NCI-H524 (cell line): Measurements from ENCODE around the gene ZCCHC24.
"Not testable (repeated sequence)": the region's sequence is repeated elsewhere in the genome, so short reads cannot be mapped to it uniquely, and the experiment has no call there.

Experiments used
- DNase-seq, 2 experiments: peaks; one replicate each; lab custom pipeline; 2025; lab: John Stamatoyannopoulos, UW

ZCCHC24 gene

GRCh38 chr10:79346388-79347225 is 98.8 kb downstream of the ZCCHC24 start:
- peak in 1 of 2 experiments; percentile 10 for DNase-seq

DNA sequence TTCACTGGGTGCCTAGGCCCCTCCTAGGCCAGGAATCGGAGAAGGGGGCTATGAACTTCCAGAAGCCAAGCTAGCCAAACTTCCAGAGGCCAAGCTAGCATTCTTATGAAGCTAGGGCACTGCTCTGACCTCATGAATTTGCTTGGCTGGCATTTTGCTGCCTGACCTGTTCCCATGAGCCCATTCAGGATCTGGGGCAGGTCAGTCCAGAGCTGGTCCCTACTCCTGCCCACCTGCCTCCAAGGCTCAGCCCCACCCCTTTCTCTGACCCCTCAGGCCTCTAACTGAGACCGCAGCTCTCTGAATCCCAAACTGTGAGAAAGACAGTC is 99.4 kb downstream of the ZCCHC24 start:
- DNase-seq = no peak

DNA sequence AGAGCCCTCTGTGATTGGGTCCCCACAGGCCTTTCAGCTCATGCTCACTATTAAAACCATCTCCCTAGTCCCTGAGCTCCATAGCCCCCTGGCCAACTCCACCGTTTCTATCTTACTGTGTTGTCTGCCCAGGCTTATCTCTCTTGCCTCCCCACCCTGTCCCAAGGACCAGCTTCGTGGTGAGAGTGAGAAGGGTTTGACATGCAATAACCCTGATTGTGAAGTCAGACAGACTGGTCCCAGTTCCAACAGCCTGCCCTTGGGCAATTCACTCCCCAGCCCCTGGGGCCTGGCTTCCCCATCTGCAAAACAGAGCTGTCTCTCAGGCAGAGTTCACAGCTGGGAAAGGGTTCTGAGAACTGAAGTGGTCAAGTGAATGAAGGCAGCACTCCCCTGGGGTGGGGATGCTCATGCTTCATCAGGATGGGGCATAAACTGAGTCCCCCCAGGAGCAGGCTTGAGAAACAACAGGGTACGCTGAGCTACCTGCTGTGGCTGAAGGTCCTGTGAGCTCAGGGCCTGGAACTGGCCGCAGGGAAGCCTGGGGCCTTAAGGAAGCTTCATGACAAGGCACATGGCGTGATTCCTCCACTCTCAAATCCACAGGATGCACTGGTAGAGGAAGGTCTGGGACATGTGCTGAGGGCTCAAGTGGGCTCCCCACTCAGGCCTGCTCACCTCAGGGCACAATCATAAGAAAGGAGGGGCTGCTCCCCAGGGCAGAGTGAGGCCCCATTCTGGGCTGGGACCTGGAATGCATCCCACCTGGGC is 100.0 kb downstream of the ZCCHC24 start:
- no peak for DNase-seq

DNA sequence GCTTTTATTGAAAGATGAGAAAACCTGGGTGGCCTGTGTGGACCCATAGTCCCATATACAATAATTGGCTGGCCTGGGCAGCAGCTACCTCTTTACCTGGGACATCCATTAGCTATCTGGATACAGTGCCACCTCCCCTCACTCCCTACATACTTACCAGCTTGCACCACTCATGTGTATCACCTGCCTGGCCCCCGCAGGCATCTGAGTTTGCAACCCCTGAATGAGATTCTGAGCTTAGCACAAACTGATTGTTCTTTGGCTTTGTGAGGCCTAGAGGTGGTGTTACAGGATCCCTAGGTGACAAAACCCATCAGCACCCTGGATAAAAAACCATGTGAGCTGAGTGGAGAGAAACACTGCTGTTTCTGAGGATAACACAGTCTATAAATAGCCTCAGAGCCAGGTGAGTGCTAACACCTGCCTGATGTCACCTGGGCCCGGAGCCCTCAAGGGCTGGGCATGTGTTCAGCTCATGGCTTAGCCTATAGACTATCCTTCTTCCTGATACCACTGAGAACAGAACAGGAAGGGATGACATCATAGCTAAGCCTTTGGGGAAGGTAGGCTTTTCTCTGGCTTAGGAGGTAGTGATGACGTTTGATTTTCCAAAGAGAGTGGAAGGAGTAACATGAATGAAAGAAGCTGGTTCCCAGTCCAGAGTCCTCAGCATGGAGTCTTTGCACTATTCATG is 100.8 kb downstream of the ZCCHC24 start:
- no peak for DNase-seq

DNA sequence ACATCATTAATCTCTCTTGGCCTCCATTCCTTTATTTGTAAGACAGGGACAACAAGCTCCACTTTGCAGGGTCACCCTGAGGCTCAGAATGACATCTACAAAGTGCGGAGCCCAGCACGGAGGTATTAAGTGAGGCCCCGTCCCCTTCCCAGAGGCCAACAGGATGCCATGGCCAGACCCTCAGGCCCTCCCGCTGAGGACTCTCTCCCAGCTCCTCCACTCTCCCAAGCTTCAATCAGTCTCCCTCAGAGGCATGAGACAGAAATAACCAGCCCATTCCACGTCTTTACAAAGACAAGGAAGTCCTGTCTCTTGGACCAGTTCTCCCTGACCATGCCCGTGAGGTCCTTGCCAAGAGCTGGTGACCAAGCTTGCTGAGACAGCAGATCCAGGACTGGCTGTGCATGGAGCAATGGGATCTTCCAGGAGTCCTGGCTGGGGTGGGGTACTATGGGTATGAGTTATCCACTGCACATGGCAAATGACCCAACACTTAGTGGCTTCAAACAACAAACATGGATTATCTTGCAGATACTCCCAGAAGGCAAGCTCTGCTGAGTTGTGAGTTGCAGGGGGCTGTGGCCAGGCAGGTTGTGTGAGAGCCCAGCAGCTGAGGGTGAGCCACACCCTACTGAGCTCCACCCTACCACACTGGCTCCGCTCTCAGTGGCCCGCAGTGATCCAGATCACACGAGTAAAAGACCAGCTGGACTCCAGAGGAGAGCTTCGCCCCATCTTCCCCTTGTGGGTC is 102.4 kb downstream of the ZCCHC24 start:
- no peak for DNase-seq

DNA sequence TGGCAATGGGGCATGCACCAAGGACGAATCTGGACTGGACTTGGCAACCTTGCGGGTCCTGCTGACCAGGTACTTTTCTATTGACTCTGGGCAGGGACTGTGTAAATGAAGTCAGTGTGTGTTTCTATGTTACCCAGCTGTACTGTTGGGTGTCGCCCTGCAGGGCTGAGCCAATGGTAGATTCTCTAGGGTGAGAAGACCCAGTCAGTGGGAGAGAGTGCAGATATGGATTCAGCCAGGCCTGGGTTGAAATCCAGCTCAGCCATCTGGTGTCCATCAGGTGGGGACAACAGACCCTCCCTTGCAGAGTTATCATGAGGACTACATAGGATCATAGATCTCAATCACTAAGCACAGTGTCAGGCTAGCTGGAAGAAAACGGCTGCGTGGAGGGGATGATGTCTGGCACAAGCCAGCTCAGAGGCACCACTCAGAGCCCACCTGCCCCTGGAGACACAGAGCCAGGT is 103.1 kb downstream of the ZCCHC24 start:
- DNase-seq = peak in 1 of 2 experiments; percentile 30

- peak in 1 of 2 experiments; percentile 33 for DNase-seq
These were observed 104.7 kb downstream of the ZCCHC24 start for GRCh38 chr10:79340646-79341244.

DNA sequence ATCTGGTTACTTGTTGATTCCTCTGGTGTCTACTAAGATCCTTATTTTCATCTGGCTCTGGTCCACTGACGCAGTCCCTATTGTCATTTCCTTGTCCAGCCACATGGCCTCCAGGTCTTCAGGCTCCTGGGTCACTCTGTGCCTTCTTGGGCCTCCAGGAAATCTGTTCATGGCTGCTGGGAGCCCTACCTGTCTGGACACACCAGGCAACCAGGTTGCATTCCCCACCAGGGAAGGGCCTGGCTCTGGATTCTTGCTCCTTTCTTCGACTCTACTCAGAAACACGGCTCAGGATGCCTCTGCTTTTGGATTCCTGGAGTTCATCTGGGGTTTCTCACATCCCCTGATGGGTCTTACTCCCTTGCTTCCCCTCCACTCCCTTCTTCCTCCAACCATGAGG is 106.2 kb downstream of the ZCCHC24 start:
- DNase-seq = no peak

DNA sequence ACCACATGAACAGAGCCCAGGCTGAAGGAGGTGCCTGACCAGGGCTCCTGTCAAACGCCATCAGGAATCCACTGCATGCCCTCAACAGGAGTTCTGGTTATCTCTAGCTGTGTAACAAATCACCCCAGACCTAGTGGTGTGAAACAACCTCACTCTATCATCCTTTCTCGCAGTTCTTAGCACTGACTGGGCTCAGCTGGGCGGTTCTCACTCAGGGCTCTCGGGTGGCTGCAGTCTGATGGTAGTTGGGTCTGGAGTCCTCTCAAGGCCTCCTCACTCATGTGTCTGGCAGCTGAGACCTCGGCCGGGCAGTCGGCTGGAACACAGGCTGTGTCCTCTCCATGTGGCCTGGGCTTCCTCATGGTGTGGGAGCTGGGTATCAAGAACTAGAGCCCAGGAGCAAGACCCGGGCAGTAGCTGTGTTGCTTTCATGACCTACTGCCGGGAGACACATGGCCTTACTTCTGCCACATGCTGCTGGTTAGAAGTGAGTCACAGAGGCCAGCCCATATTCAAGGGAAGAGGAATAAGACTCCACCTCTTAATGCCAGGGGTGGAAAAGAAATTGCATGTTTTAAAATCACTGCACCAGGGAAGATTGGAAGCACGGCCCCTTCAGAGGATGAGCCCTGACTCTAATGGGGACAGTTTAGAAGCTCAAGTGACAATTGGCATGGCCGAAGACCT is 107.5 kb downstream of the ZCCHC24 start:
- not testable (repeated sequence) for DNase-seq

GRCh38 chr10:79336739-79337138 is 108.7 kb downstream of the ZCCHC24 start:
- DNase-seq = no peak

- DNase-seq = no peak
These were observed 109.1 kb downstream of the ZCCHC24 start for GRCh38 chr10:79336276-79336675.

- DNase-seq = no peak
These were observed 109.8 kb downstream of the ZCCHC24 start for GRCh38 chr10:79335470-79336235.

GRCh38 chr10:79335094-79335469 is 110.3 kb downstream of the ZCCHC24 start:
- no peak for DNase-seq

- no peak for DNase-seq
These were observed 110.9 kb downstream of the ZCCHC24 start for GRCh38 chr10:79334573-79334972.

- no peak for DNase-seq
These were observed 111.9 kb downstream of the ZCCHC24 start for GRCh38 chr10:79333513-79333912.

- not testable (repeated sequence) for DNase-seq
These were observed 112.7 kb downstream of the ZCCHC24 start for GRCh38 chr10:79332610-79333315.
